Right lobe of liver (tissue), 6 donors: Measurements from ENCODE around the gene NAA15. TPM values are rescaled to one million over a fixed set of nuclear protein-coding genes. Genes with fewer than 3 reads are reported as not detected.

Source experiments
- ATAC-seq, 4 donors: fragments of 200-7000 bp; cut with Tn5 transposase; one replicate each; pipeline ENCODE4 v1.9.1; 2020; ENCODE audit warnings: mild to moderate bottlenecking in 4 of 4, moderate library complexity in 4 of 4
- DNase-seq, 3 donors: peaks; one replicate each; pipeline ENCODE4 v3.0.0-alpha.2; 2020
- H3K27ac ChIP-seq, 3 donors: fragments of 200-600 bp; one replicate each; pipeline ENCODE4 v1.8.0; 2022
- H3K27me3 ChIP-seq, 2 donors: fragments of 200-600 bp; one replicate each; pipeline ENCODE4 v1.8.0; 2022
- H3K36me3 ChIP-seq, 4 donors: fragments of 200-600 bp; sonication (generic) in 1 of 4; one replicate each; pipeline versions ENCODE4 v1.5.1 to v1.8.0; 2017 to 2022; ENCODE audit warnings: control low read depth in 1 of 4
- H3K4me1 ChIP-seq, 4 donors: fragments of 200-600 bp; sonication (generic) in 1 of 4; one replicate each; pipeline versions ENCODE4 v1.5.1 to v1.8.0; 2017 to 2022; ENCODE audit warnings: control low read depth in 1 of 4
- H3K4me3 ChIP-seq, 3 donors: fragments of 200-600 bp; one replicate each; pipeline ENCODE4 v1.8.0; 2022
- H3K9me3 ChIP-seq, 4 donors: fragments of 200-600 bp; sonication (generic) in 1 of 4; one replicate each; pipeline versions ENCODE4 v1.5.1 to v1.8.0; 2017 to 2022; ENCODE audit warnings: control low read depth in 1 of 4
- POLR2A ChIP-seq: fragments of 450-650 bp; IDR thresholded peaks from one replicate; pipeline ENCODE4 v1.6.1; 2017; ENCODE audit warnings: antibody characterized with exemption, mild to moderate bottlenecking
- WGBS: methylation state at CpG from one replicate; pipeline ENCODE4 v1.1.6; 2018; ENCODE audit warnings: low coverage, low lambda C conversion rate; ENCODE audit not compliant: insufficient coverage; ENCODE audit errors: missing lambda C conversion rate; 5-methylcytosine and 5-hydroxymethylcytosine counted together
- intact Hi-C, 2 donors: fragments of 100-400 bp; cut with DNase I; formaldehyde crosslinking; loops; one replicate each; pipeline versions ENCODE4 v1.11.2 to v1.14.1; 2022
- total RNA-seq, 6 experiments: library from RNA; depleted of rRNA in 2 of 6; stranded (reverse); fragments of >200 nt in 2 of 6; fragmentation: NEBNext Ultra II Directional in 3 of 6; extraction: Animal tissue kit (Norgen Biotek cat#: 25700) in 3 of 6; gene quantifications; one replicate each; pipeline versions ENCODE4 v1.1.0 to v1.2.4, GENCODE V29; 2016 to 2023
- TF ChIP-seq, protein P1 (sequence below), 4 donors: fragments of 200-600 bp in 3 of 4; fragments of 450-650 bp in 1 of 4; IDR thresholded peaks; one replicate each; pipeline versions ENCODE4 v1.5.1 to v1.8.0; 2016 to 2022; ENCODE audit warnings: antibody characterized with exemption in 4 of 4, mild to moderate bottlenecking in 2 of 4
- donor health status: DM: no; HTN: yes; CAD: no.
- donor health status: DM: no; HTN: no; CAD: no.
- donor health status: DM: no; HTN: no; CAD: no.
- donor health status: DM: no; HTN: yes; CAD: no.
- donor health status: DM: no; HTN: yes; CAD: no.

The NAA15 gene
- total RNA-seq, 6 experiments from 2014 or later, result 13.3 to 19.8 (median 16.5) TPM

DNA sequence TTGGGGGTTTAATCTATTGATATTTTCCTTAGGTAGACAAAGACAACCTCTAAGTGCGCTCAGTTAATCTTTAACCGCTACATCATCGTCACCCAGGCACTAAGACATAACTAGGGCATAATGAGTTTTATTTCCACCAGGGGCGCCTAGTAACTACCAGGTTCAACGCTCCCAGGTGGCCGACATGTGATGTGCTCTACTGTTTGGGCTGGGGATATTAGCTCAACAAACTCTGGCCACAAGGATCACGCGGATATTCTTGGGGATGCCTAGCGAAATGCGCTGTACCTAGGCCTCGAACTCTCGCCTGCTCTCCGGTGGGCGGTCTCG lies 151.7 kb downstream of the NAA15 start:
- 2% methylated on average over 4 of the region's 15 CpGs for WGBS
- ATAC-seq (peak; percentile 44 to 60 (median 54)), DNase-seq (peak in 1 of 3 donors; percentile 78)
- no peaks in the 10 kb centered on the region for H3K9me3 ChIP-seq
- H3K4me3 ChIP-seq, result peak overlapping the region; percentile 50 to 76 (median 76)
- no peaks in the 10 kb centered on the region for H3K36me3 ChIP-seq
- H3K4me1 ChIP-seq, result peaks cover 0 to 19% (median 0%) of the 10 kb centered on the region in 4 donors
- intact Hi-C loops, result no loop called here
- TF ChIP-seq, protein P1, sequence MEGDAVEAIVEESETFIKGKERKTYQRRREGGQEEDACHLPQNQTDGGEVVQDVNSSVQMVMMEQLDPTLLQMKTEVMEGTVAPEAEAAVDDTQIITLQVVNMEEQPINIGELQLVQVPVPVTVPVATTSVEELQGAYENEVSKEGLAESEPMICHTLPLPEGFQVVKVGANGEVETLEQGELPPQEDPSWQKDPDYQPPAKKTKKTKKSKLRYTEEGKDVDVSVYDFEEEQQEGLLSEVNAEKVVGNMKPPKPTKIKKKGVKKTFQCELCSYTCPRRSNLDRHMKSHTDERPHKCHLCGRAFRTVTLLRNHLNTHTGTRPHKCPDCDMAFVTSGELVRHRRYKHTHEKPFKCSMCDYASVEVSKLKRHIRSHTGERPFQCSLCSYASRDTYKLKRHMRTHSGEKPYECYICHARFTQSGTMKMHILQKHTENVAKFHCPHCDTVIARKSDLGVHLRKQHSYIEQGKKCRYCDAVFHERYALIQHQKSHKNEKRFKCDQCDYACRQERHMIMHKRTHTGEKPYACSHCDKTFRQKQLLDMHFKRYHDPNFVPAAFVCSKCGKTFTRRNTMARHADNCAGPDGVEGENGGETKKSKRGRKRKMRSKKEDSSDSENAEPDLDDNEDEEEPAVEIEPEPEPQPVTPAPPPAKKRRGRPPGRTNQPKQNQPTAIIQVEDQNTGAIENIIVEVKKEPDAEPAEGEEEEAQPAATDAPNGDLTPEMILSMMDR (IDR thresholded peaks at IDR 0.05), result peak; percentile 30 to 55 (median 34)
- TF ChIP-seq POLR2A, result no peak
- no peaks in the 10 kb centered on the region for H3K27me3 ChIP-seq
- H3K27ac ChIP-seq, result peak overlapping the region; percentile 90 to 96 (median 94)

DNA sequence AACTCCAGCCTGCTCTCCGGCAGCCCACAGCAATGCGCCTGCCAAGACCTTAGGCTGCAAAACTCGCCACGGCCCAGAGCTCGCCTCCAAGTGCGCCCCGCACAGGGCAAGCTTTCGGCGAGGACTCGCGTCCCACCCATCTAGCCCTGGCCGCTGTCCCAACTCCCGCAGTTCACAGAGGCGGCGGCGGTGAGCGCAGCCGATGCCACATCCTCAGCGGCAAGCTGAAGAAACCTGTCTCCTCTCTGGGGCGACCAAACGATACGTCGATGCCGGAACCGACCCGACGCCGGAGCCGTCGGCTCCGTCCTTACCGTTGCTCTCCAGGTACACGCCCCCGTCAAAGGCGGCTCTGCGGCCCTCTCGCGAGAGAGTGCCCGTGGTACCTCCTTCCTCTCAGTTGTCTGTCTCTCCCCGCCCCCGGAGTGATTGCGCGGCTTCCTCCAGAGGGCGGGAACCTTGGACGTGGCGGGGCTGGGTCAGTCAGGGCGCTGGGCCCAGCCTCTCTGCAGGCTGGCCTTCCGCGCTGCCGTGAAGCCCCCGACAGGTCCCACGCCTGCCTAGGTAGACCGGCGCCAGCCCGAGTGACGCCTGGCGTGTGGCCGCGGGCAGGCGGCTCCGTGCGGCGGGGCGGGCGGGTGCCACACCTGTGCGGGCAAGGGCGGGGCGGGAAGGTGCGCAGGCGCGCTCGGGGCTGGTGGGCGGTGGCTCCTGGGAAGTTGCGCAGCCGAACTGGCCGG lies 152.2 kb downstream of the NAA15 start:
- ATAC-seq, result peak; percentile 83 to 91 (median 88)
- DNase-seq, result peak; percentile 98 to 99 (median 99)
- no peaks in the 10 kb centered on the region for H3K9me3 ChIP-seq
- no peaks in the 10 kb centered on the region for H3K36me3 ChIP-seq
- WGBS, result 0% methylated on average over 7 of the region's 76 CpGs
- intact Hi-C loops, result no loop called here
- peak overlapping the region; percentile 50 to 76 (median 76) for H3K4me3 ChIP-seq
- TF ChIP-seq POLR2A, result peak; percentile 91
- TF ChIP-seq, protein P1 (IDR thresholded peaks at IDR 0.05), result no peak
- peak overlapping the region; percentile 90 to 96 (median 94) for H3K27ac ChIP-seq
- no peaks in the 10 kb centered on the region for H3K27me3 ChIP-seq
- H3K4me1 ChIP-seq, result peaks cover 0 to 24% (median 0%) of the 10 kb centered on the region in 4 donors

DNA sequence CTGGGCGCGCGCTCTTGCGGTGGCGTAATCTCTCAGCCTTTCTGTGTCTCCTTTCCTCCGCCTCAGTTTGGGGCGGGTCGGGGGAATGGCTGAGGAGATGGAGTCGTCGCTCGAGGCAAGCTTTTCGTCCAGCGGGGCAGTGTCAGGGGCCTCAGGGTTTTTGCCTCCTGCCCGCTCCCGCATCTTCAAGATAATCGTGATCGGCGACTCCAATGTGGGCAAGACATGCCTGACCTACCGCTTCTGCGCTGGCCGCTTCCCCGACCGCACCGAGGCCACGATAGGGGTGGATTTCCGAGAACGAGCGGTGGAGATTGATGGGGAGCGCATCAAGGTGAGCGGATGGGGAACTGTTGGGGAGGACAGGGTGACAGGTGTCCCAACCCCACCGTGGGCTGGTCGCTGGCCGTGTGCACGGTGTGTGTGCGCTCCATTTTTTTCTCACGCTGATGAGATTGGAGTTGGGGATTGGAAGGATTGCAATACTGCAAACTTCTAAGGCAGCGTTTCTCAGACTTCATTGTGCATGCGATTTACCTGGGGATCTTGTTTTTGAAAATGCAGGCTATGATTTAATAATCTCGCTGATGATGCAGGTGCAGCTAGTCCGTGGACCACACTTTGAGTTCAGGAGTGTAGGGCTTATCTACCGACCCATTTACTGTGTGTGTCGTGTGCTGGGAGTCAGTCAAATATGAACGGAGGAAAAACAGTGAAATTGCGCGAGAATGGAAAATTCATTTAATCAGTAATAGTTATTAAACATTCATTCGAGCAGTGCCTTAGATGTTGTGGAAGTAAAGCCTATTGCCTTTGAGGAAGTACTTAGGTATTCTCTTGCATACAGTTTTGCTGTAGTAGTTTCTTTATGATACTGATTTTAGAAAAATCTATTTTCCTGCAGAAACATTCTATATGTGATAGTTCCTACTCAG lies 153.1 kb downstream of the NAA15 start, which contains the start of gene RAB33B:
Gene RAB33B, plus strand, starts transcription at position 11 of the 935 bp plus-strand sequence. Its CDS starts 75 bp downstream, at position 86.
- Histone ChIP-seq H3K27me3 (no peaks in the 10 kb centered on the region), H3K4me3 (peak within 1 kb of the TSS; percentile 50 to 76 (median 76)), H3K36me3 (no peaks in the 10 kb centered on the region), H3K9me3 (no peaks in the 10 kb centered on the region), H3K27ac (peak within 1 kb of the TSS; percentile 90 to 96 (median 94)), H3K4me1 (peaks cover 0 to 31% (median under 1%) of the 10 kb centered on the region in 4 donors)
- peak; percentile 90 for TF ChIP-seq POLR2A
- TF ChIP-seq, protein P1 (IDR thresholded peaks at IDR 0.05), result no peak
- no peak for ATAC-seq
- intact Hi-C loops, result loop anchor here in 1 of 2 donors (5.0 kb wide), 1 partner anchor 103 kb away; the partner anchor contains the start of gene SETD7
- 1% methylated on average over 24 of the region's 46 CpGs for WGBS
- DNase-seq, result no peak

DNA sequence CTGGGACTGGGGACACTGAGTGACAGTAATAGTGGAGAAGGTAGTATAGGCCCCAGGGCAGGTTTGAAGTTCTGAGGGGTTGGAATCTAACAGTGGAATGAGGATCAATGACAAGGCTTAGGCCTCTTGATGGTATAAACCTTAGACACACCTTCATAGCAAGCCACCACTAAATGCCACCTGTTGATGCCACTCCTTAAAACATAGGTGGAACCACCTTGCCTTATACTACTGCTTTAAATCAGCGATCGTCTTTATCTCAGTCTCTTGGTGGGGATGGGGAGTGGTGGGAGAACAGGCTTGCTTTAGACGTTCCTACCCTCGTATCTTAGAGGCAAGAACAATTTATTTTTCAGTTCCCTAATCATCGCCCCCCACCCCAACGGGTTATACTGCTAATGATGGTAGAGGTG lies 153.8 kb downstream of the NAA15 start:
- no peak for ATAC-seq
- Histone ChIP-seq H3K27ac (peak overlapping the region; percentile 90 to 96 (median 94)), H3K9me3 (no peaks in the 10 kb centered on the region), H3K4me1 (peaks cover 0 to 39% (median 2%) of the 10 kb centered on the region in 4 donors), H3K4me3 (peak overlapping the region; percentile 50 to 76 (median 76)), H3K27me3 (no peaks in the 10 kb centered on the region), H3K36me3 (no peaks in the 10 kb centered on the region)
- TF ChIP-seq, protein P1 (IDR thresholded peaks at IDR 0.05), result no peak
- no peak for TF ChIP-seq POLR2A
- DNase-seq, result no peak
- WGBS, result 10% methylated on average over 6 of the region's 6 CpGs
- intact Hi-C loops, result loop anchor here in 1 of 2 donors (5.0 kb wide), 1 partner anchor 102 kb away; the partner anchor contains the start of gene SETD7
